ENCODE measurements around the gene SLC25A36. TPM values are rescaled to one million over a fixed set of nuclear protein-coding genes. Genes with fewer than 3 reads are reported as not detected.
"Not testable (repeated sequence)": the region's sequence is repeated elsewhere in the genome, so short reads cannot be mapped to it uniquely, and the experiment has no call there.

The SLC25A36 gene
- polyA plus RNA-seq, 1 of the 3 experiments (the other 2 are of a cell fraction): 23.3 TPM

DNA sequence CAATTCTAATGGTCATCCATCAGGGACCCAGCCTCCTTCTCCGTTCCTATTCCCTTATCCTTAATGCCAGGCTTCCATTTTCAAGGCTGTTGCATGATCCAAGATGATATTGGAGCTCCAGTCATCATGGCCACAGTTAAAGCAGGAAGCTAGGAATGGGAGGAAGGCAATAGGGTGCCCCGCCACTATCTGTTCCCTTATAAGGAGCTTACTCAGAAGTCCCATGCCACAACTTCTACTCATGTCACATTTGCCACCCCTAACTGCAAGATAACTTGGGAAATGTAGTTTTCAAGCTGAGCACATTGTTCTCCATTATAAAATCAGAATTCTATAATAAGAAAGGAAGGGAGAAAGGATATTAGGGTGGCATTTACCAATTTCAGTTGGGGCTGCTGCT lies 70.9 kb downstream of the SLC25A36 start:
- Histone ChIP-seq H4K20me1 (ENCODE audit: insufficient read depth) (no peaks in the 10 kb centered on the region), H3K4me3 (ENCODE audit: low read depth in 2 of 2, low read length in 1 of 2) (no peak overlapping the region), H3K4me2 (no peak overlapping the region), H3K4me1 (ENCODE audit: control insufficient read depth in 1 of 2, insufficient read depth in 2 of 2, low read depth in 1 of 2, low read length in 1 of 2) (no peaks in the 10 kb centered on the region; a peak in 1 of 4 replicates), H3F3A (replicated peaks; ENCODE audit: insufficient read depth) (no peaks in the 10 kb centered on the region), H3K79me2 (ENCODE audit: insufficient read depth) (no peaks in the 10 kb centered on the region), H3K36me3 (replicated peaks in 1 of 2; ENCODE audit: control insufficient read depth in 1 of 2, insufficient read depth in 2 of 2, low read length in 1 of 2) (no peaks in the 10 kb centered on the region), H2AFZ (ENCODE audit: low read depth) (no peak overlapping the region), H3K9me2 (no peaks in the 10 kb centered on the region), H3K9me3 (no peaks in the 10 kb centered on the region), H3K27me3 (ENCODE audit: insufficient read depth) (no peaks in the 10 kb centered on the region), H3K9ac (no peak overlapping the region), H3K27ac (ENCODE audit: low read depth in 2 of 2, low read length in 1 of 2) (no peak overlapping the region)
- WGBS (ENCODE audit: low lambda C conversion rate): 69% methylated on average over 2 of the region's 2 CpGs
- DNase-seq: no peak
- CTCF ChIA-PET: interaction anchor here (0.8 to 9.8 kb wide), 20 partner anchors 11 to 180 kb away, joined by 3 to 107 read pairs (median 8); partner anchors contain the start of gene SPSB4
- POLR2A ChIA-PET: no interaction called here
- TF ChIP-seq TAF1 (IDR thresholded peaks at IDR 0.05; ENCODE audit: borderline replicate concordance, low read depth, low read length) (no peak), GATA2 (CRISPR knock-in tag; IDR thresholded peaks at IDR 0.05) (no peak), POLR2AphosphoS5 (IDR thresholded peaks at IDR 0.05; ENCODE audit: low read depth, low read length) (no peak), RAD21 (IDR thresholded peaks at IDR 0.05; ENCODE audit: low read length) (no peak), MXI1 (IDR thresholded peaks at IDR 0.05; ENCODE audit: low read depth, low read length) (no peak), MEF2A (IDR thresholded peaks at IDR 0.05; ENCODE audit: borderline replicate concordance, low read depth) (no peak)
- TF ChIP-seq, protein P1, sequence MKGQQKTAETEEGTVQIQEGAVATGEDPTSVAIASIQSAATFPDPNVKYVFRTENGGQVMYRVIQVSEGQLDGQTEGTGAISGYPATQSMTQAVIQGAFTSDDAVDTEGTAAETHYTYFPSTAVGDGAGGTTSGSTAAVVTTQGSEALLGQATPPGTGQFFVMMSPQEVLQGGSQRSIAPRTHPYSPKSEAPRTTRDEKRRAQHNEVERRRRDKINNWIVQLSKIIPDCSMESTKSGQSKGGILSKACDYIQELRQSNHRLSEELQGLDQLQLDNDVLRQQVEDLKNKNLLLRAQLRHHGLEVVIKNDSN (IDR thresholded peaks at IDR 0.05; ENCODE audit: borderline replicate concordance, low read depth): no peak

DNA sequence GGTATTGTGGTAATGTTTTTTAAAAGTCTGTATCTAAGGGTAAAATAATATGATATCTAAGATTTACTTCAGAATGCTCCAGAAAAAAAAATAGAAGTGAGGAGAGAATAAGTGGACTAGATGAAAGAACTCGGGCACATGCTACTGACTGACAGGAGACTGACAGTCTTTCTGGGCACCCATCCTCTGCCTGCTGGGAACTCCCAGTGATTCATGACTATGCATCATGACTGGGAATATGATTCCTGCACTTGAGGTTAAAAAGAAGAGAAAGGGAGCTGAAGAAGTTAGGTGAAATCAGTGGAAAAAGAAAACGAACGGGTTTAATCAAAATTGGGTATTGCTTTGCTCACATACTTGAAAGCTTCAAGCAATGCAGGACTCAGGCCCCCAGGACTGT lies 73.8 kb downstream of the SLC25A36 start:
- 56% methylated on average over 3 of the region's 3 CpGs for WGBS (ENCODE audit: low lambda C conversion rate)
- TF ChIP-seq, protein P2, sequence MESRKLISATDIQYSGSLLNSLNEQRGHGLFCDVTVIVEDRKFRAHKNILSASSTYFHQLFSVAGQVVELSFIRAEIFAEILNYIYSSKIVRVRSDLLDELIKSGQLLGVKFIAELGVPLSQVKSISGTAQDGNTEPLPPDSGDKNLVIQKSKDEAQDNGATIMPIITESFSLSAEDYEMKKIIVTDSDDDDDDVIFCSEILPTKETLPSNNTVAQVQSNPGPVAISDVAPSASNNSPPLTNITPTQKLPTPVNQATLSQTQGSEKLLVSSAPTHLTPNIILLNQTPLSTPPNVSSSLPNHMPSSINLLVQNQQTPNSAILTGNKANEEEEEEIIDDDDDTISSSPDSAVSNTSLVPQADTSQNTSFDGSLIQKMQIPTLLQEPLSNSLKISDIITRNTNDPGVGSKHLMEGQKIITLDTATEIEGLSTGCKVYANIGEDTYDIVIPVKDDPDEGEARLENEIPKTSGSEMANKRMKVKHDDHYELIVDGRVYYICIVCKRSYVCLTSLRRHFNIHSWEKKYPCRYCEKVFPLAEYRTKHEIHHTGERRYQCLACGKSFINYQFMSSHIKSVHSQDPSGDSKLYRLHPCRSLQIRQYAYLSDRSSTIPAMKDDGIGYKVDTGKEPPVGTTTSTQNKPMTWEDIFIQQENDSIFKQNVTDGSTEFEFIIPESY (IDR thresholded peaks at IDR 0.05; ENCODE audit: borderline replicate concordance, low read depth): no peak
- no peak for TF ChIP-seq MEF2A (IDR thresholded peaks at IDR 0.05; ENCODE audit: borderline replicate concordance, low read depth)
- no peak for TF ChIP-seq RCOR1 (IDR thresholded peaks at IDR 0.05; ENCODE audit: low read length)
- H3K4me1 ChIP-seq (ENCODE audit: control insufficient read depth in 1 of 2, insufficient read depth in 2 of 2, low read depth in 1 of 2, low read length in 1 of 2): no peaks in the 10 kb centered on the region; a peak in 1 of 4 replicates

DNA sequence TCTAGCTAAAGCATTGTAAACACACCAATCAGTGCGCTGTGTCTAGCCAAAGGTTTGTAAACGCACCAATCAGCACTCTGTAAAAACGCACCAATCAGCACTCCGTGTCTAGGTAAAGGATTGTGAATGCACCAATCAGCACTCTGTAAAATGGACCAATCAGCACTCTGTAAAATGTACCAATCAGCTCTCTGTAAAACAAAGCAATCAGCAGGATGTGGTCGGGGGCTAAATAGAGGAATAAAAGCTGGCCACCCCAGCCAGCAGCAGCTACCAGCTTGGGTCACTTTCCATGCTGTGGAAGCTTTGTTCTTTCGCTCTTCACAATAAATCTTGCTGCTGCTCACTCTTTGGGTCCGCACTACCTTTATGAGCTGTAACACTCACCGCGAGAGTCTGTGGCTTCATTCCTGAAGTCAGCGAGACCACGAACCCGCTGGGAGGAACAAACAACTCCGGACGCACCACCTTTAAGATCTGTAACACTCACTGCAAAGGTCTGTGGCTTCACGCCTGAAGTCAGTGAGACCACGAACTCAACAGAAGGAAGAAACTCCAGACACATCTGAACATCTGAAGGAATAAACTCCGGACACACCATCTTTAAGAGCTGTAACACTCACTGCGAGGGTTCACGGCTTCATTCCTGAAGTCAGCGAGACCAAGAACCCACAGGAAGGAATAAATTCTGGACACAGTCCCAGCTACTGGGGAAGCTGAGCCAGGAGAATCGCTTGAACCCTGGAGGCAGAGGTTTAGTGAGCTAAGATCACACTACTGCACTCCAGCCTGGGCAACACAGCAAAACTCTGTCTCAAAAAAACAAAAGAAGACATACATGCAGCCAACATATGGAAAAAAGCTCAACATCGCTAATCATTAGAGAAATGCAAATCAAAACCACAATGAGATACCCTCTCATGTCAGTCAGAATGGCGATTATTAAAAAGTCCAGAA lies 76.0 kb downstream of the SLC25A36 start:
- H3K9me3 ChIP-seq; H3K4me3 ChIP-seq (ENCODE audit: low read depth in 2 of 2, low read length in 1 of 2); H3K27me3 ChIP-seq (ENCODE audit: insufficient read depth); H3K9ac ChIP-seq; H3K36me3 ChIP-seq (replicated peaks in 1 of 2; ENCODE audit: control insufficient read depth in 1 of 2, insufficient read depth in 2 of 2, low read length in 1 of 2); DNase-seq; POLR2A ChIA-PET; H3K4me1 ChIP-seq (ENCODE audit: control insufficient read depth in 1 of 2, insufficient read depth in 2 of 2, low read depth in 1 of 2, low read length in 1 of 2); H3K27ac ChIP-seq (ENCODE audit: low read depth in 2 of 2, low read length in 1 of 2); H4K20me1 ChIP-seq (ENCODE audit: insufficient read depth); H2AFZ ChIP-seq (ENCODE audit: low read depth); H3K4me2 ChIP-seq; H3K79me2 ChIP-seq (ENCODE audit: insufficient read depth); H3K9me2 ChIP-seq; H3F3A ChIP-seq (replicated peaks; ENCODE audit: insufficient read depth): not testable (repeated sequence)
- WGBS (ENCODE audit: low lambda C conversion rate): 61% methylated on average over 20 of the region's 23 CpGs
- CTCF ChIA-PET: interaction anchor here (0.9 to 1.8 kb wide), 7 partner anchors 10 to 175 kb away, joined by 3 to 7 read pairs (median 3); no protein-coding TSS in a partner anchor

More for the DNA sequence above, 73.8 kb downstream of the SLC25A36 start:
- H3K79me2 ChIP-seq (ENCODE audit: insufficient read depth): no peaks in the 10 kb centered on the region
- H2AFZ ChIP-seq (ENCODE audit: low read depth): no peak overlapping the region
- H3K36me3 ChIP-seq (replicated peaks in 1 of 2; ENCODE audit: control insufficient read depth in 1 of 2, insufficient read depth in 2 of 2, low read length in 1 of 2): no peaks in the 10 kb centered on the region
- no peak overlapping the region for H3K4me3 ChIP-seq (ENCODE audit: low read depth in 2 of 2, low read length in 1 of 2)
- no peaks in the 10 kb centered on the region for H3K27me3 ChIP-seq (ENCODE audit: insufficient read depth)
- no peak overlapping the region for H3K27ac ChIP-seq (ENCODE audit: low read depth in 2 of 2, low read length in 1 of 2)
- H3K9me2 ChIP-seq: no peaks in the 10 kb centered on the region
- H3K4me2 ChIP-seq: no peak overlapping the region
- H3K9me3 ChIP-seq: no peaks in the 10 kb centered on the region
- POLR2A ChIA-PET: no interaction called here
- no peak overlapping the region for H3K9ac ChIP-seq
- CTCF ChIA-PET: interaction anchor here (0.8 to 9.8 kb wide), 4 partner anchors 16 to 177 kb away, joined by 4 to 107 read pairs (median 8); no protein-coding TSS in a partner anchor
- DNase-seq: no peak
- H4K20me1 ChIP-seq (ENCODE audit: insufficient read depth): no peaks in the 10 kb centered on the region
- no peaks in the 10 kb centered on the region for H3F3A ChIP-seq (replicated peaks; ENCODE audit: insufficient read depth)

Measured in SK-N-SH (cell line).